ENCODE results near the gene EPB41L4B.
A peak's percentile ranks its signal among the peaks of the same experiment; 100 is the strongest.
"Not testable (repeated sequence)": the region's sequence is repeated elsewhere in the genome, so short reads cannot be mapped to it uniquely, and the experiment has no call there.

The EPB41L4B gene

DNA sequence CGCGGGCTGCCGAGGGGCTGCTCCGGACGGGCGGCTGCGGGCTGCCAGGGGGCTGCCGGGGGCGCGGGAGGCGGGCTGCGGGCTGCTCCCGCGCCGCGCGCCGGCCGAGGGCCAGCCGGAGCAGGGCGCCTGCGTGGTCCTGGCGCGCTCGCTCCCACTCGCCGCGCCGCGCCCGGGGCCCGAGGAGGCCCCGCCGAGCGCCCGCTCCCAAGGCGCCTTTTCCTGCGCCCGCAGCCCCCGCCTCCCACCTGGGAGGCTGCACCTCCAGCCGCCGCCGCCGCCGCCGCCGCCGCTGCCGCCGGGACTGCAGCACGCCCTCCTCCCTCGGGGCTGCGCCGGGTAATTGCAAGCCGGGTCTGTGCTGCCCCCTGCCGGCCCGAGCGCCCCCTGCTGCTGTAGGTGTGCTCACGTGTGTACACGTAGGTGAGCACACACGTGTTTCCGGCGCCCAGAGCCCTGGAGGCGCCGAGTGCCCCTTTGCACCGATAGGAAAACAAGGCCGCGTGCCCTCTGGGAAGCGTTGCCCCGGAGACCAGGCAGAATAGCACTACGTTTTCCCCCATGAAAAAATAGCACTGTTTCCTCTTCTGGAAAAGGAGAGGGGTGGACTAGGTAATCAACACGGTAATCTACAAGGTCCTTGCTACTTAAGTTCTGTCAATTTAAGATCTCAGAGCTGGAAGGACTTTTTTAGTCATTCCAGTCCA is at the start of gene EPB41L4B:
Gene EPB41L4B, minus strand, starts transcription at position 318 of the 707 bp plus-strand sequence. CDS start 613 bp downstream, outside the sequence.
- peak within 1 kb of the TSS; percentile 71 for H3K27ac ChIP-seq
- no peak for DNase-seq (ENCODE audit: low read depth, low spot score)

DNA sequence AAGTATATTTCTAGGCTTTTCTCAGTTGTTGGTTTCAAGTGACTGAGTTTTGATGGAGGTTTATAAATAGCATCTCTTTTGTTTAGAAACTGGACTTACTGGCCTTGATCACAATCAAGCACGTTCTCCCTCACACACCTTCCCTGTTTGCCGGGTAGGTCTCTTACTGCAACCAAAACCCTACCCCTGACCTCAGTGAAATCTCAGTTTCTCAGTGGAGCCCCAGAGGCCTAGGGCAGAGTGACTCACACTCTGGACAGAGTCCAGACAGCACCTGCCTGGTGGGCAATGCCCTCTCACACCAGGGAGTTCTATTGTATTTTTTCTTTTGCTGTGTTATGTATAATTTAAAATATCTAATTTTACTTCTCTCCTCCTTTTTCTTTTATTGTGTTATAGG is 48.4 kb upstream of the EPB41L4B start:
- no peak for DNase-seq (ENCODE audit: low read depth, low spot score)
- no peak overlapping the region for H3K27ac ChIP-seq

DNA sequence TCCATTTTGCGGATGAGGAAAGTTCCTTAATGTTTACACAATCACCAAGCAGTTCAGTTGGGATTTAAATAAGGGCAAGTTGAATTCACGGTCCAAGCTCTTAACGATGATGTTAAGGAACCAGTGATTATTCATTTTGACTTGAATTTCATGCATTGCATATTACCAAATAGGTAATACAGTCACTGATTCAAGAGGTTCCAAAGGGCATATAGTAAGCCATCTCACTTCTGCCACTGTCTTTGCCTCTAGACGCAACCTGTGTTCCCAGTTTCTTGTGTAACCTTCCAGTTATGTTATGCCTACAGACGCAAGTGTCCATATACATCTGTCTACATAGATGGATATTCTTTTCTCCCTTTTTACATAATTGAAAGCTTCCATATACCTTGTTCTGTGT is 39.9 kb upstream of the EPB41L4B start:
- DNase-seq (ENCODE audit: low read depth, low spot score): no peak
- no peak overlapping the region for H3K27ac ChIP-seq

DNA sequence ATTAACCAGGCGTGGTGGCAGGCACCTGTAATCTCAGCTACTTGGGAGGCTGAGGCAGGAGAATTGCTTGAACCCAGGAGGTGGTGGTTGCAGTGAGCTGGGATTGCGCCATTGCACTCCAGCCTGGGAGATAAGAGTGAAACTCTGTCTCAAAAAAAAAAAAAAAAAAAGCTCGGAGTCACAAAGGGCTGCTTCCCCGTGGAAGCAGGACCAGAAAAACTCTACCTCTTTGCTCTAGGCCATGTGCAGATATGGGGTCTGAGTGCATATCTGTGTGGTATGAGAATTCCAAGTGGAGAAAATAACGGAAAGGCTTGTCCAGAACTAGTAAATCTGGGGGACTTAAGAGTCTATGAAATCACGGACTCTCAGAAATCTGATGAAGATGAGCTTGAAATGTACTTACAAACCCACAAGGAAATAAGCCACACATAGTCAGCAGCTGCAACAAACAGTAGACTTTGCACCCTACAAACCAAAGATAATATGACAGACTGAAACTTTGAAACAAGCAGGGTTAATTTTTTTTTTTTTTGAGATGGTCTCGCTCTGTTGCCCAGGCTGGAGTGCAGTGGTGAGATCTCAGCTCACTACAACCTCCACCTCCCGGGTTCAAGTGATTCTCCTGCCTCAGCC is 38.2 kb upstream of the EPB41L4B start:
- not testable (repeated sequence) for DNase-seq (ENCODE audit: low read depth, low spot score); H3K27ac ChIP-seq

DNA sequence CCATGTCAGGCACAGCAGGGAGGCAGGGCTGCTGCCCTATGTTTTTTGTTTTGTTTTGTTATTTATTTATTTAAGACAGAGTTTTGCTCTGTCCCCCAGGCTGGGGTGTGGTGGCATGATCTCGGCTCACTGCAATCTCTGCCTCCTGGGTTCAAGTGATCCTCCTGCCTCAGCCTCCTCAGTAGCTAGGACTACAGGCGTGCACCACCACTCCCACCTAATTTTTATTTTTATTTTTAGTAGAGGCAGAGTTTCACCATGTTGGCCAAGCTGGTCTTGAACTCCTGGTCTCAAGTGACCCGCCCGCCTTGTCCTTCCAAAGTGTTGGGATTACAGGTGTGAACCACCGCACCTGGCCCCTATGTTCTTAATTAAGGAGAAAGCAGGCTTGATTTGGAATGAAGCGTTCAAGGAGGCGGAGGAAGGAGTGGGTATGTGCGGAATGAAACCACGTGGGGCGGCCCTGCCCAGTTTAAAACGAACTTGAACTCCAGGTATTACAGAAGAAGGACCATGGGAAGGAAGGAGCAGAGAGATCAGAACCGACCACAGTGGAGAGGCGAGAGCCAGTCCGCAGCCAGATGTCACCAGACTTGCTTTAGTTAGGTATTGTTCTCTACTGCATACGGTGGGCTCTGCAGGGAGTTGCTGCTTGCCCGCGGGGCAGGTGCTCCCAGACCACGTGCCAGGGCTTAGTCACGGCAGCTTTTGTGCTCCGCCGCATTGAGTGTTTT is 34.9 kb upstream of the EPB41L4B start:
- no peak for DNase-seq (ENCODE audit: low read depth, low spot score)
- H3K27ac ChIP-seq: no peak overlapping the region

DNA sequence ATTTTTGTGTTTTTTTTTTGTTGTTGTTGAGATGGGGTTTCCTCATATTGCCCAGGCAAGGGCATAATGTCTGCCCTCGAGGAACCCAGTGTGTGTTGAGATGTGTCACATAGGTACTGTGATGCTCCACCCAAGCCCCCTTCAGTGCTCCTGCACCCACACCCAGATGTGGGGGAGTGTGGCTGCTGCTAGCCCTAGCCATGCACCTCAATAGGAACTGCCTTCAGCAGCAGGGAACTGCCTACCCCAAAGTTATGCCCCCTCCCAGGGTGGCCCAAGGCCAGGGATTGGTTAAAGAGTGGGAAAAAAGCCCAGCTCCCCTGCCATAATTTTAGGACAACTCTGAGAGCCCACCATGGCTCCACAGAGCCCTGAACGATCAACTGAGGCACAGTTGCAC is 33.3 kb upstream of the EPB41L4B start:
- DNase-seq (ENCODE audit: low read depth, low spot score): no peak

DNA sequence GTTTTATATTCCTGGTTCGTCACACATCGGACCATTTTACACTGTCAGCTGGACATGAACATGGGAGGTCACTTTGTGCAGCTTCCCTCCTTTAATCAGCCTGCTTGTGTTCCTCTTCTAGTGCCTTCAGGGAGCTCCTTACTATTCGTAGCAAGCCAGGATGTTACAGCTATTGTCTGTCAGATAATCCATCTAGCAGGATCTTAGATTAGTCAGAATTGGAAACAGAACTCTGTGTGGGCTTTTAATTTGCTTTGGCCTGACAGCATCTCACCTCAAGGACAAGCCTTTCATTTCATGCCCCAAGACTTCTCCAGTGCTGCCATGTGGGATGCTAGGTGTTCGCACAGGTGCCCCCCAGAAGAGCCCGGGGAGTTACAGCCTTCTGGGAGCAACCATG is 30.2 kb upstream of the EPB41L4B start:
- no peak overlapping the region for H3K27ac ChIP-seq
- DNase-seq (ENCODE audit: low read depth, low spot score): no peak

More for the DNA sequence above, 33.3 kb upstream of the EPB41L4B start:
- H3K27ac ChIP-seq: no peak overlapping the region

DNA sequence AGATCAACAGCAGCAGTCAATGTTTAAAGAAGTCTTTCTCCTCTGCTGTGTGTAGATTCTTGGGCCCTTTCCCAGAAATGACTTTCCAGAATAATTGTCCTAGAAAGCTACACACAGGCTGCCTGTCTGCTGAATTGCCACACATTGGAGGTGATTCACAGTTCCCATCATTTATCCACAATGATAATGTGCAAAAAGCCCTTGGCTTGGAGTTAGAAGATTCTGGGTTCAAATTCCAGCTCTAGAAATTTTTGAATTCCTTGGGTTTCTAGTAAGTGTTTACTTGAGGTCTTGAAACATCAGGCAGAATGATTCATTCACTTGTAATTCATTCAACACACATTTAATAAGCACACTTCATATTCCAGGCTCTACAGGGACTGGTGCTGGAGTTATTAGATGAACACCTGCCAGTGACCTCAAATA is 28.6 kb upstream of the EPB41L4B start:
- DNase-seq (ENCODE audit: low read depth, low spot score): no peak
- H3K27ac ChIP-seq: peak overlapping the region; percentile 16

DNA sequence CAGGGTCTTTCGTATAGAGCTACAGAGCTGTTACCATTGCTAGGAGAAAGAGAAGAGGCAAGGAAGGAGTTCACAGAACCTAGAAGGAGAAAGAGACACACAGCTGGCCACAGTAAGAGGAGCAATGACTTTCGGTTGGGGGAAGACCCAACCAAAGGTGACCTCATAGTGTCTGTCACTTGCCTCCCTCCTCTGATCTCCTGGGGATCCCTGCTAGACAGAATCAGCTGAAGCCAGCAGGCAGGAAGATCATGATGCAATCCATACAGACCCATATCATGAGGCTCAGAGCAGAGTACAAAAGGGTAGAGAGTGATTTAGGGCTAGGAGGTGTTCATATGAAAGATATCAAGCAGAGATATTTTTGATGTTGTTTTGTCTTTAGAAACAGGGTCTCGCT is 26.0 kb upstream of the EPB41L4B start:
- no peak for DNase-seq (ENCODE audit: low read depth, low spot score)
- no peak overlapping the region for H3K27ac ChIP-seq

DNA sequence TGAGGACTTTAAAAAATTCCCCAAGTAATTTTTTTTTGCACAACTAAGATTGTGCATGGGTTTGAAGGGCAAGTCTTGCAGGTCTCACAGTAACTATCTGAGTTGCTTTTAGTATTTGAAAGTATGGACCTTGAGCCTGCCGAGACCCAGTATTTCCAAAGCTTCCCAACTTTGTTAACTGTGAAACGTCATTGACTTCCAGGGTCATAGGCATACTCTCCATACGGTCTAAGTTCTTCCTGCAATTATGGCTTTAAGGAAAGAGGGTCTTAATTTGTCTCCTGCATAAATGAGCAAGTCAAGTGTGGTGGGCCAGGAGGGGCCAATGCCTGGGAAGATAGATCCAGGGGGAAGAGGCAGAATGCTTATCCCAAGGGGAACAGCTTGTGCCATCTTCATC is 24.0 kb upstream of the EPB41L4B start:
- no peak for DNase-seq (ENCODE audit: low read depth, low spot score)
- H3K27ac ChIP-seq: peak overlapping the region; percentile 93

DNA sequence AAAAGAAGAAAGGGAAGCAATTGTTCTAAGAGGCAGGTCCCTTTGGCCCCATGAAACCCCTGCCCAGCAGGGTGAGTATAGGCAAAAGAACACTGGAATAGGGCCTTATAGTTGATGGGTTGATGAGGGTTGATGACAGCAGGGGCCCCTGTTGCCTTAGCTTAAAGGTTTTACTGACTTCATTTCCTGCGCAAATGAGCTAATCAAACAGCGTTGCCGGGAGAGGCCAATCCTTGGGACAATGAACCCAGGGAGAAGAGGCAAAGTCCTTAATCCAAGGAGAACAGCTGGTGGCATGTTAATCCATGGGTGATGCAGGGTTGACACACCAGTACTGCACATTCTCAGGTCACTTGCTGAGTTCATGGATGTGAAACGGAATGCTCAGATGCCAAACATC is 22.0 kb upstream of the EPB41L4B start:
- H3K27ac ChIP-seq: no peak overlapping the region
- DNase-seq (ENCODE audit: low read depth, low spot score): no peak

DNA sequence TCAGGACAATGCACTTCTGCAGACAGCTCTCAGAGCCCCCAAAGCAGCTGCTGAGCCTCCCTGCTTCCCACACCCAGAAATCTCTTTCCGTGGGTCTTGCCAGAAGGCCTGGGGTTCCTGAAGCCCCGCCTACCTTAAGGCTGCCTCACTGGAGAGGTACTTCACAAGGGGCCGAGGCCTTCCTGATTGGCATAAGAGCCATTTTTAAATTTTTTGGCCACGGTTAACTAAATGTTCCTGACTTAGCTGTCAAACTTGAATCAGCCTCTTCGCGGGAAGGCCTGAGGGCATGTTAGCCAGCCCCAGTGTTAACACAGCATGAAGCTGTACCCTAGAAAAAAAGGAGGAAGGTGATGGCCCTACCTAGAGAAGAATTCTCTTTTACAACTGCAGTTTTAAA is 20.7 kb upstream of the EPB41L4B start:
- no peak overlapping the region for H3K27ac ChIP-seq
- DNase-seq (ENCODE audit: low read depth, low spot score): no peak

DNA sequence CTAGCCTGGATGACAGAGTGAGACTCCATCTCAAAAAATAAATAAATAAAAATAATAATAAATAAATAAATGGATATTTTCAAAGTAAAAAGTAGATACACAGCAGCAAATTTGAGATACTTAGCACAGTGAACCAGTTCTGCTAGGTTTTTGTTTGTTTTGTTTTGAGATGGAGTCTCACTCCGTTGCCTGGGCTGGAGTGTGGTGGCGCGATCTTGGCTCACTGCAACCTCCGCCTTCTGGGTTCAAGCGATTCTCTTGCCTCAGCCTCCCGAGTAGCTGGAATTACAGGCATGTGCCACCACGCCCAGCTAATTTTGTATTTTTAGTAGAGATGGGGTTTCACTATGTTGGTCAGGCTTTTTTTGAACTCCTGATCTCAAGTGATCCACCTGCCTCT is 20.1 kb upstream of the EPB41L4B start:
- DNase-seq (ENCODE audit: low read depth, low spot score); H3K27ac ChIP-seq: not testable (repeated sequence)

DNA sequence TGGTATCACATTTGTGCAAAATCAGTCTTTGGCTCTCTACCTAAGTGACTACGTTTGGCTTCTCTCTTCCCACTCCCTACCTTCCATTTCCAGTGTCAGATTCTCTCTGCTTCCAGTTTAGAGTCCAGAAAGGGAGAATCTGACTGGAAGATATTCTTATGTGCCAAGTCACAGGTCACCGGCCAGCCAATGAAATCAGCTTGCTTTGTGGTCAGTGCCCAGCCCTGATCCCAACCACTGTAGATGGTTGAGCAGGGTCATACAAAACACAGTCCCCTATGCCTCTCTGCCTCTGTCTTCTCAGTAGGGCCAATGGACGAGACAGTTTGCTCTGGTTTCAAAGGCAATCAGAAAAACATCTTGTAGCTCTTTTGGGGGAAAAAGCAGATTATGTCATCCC is 15.6 kb upstream of the EPB41L4B start:
- no peak overlapping the region for H3K27ac ChIP-seq
- no peak for DNase-seq (ENCODE audit: low read depth, low spot score)

DNA sequence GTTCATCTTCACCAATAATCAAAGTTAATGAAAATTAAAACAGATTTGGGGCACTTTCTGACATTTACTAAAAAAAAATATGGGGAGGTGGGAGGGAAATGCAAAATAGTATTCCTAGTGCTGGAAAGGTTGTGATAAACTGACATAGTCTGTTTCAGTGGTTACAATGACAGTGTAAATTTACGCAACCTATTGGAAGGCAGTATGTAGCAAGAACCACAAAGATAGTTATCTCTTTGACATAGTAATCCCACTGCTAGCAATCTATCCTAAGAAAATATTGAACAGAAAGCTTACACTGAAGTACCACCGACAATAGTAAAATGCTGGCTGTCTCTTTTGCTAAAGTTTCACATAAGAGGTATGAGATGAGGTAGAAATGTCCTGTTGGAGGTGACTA is 15.1 kb upstream of the EPB41L4B start:
- H3K27ac ChIP-seq: no peak overlapping the region
- no peak for DNase-seq (ENCODE audit: low read depth, low spot score)

DNA sequence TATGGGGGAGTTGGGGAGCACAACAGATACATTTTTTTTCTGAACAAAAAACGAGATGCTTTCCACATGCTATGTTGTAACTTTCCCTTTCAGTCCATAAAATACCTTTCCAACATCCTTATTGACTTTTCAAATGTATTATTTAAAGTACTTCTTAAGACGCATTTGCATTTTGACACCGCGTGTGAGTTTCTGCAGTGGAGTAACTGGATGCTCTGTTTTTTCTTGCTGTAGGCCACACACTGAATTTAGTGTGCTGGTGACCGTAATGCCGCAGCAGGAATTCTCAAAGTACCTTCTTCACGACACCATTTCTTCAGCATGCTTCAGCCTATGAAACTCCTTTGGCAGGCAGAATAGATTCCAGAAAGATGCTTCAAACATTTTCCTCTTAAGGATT is 14.3 kb upstream of the EPB41L4B start:
- no peak for DNase-seq (ENCODE audit: low read depth, low spot score)

DNA sequence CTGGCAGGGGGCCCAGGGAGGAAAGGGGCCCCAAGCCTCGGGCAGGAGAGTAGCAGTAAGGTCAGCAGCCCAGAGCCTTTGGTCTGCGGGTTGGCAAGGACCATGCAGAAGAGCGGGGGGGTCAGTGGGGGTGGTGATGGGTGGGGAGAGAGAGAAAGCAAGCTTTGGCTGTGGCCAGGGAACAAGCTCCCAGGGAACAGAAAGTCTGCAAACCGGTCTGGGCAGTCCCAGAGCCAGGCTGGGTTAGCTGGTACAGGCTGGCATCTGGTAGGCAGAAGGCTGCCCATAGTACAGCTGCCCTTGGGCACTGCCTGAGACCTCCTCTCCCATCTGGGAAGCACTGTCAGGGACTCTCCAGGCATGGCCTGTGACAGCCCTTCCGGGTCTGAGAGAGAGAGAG is 10.5 kb upstream of the EPB41L4B start:
- DNase-seq (ENCODE audit: low read depth, low spot score): peak; percentile 87
- peak overlapping the region; percentile 97 for H3K27ac ChIP-seq

More for the DNA sequence above, 14.3 kb upstream of the EPB41L4B start:
- no peak overlapping the region for H3K27ac ChIP-seq

DNA sequence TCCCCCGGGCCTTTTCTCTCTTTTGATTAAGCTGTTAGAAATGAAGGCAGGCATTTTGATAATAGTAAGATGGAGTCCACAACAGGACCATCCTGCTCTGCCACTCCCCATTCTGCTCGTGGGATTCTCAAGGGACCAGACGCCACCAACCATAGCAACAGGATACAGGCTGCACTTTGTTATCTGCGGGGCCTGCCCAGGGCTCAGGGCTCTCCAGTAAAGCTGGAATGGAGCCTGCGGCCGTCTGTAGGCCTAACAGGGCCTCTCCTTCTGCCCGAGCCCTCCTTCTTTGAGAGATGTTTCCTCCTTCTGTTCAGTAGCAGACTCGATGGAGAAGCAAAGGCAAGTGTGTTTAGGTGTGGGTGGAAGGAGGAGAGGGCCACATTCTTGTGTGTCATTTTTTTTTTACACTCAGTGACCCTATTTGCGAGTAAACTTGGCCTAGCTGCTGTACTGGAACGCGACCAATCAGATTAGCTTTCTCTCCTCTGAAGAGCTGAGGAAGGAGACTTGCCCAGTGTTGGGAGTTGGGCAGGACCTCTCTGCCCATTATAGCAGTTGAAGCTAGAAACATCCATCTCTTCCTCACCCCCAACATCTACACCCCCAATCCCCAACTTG is 8.9 kb upstream of the EPB41L4B start:
- H3K27ac ChIP-seq: peak overlapping the region; percentile 97
- DNase-seq (ENCODE audit: low read depth, low spot score): no peak

DNA sequence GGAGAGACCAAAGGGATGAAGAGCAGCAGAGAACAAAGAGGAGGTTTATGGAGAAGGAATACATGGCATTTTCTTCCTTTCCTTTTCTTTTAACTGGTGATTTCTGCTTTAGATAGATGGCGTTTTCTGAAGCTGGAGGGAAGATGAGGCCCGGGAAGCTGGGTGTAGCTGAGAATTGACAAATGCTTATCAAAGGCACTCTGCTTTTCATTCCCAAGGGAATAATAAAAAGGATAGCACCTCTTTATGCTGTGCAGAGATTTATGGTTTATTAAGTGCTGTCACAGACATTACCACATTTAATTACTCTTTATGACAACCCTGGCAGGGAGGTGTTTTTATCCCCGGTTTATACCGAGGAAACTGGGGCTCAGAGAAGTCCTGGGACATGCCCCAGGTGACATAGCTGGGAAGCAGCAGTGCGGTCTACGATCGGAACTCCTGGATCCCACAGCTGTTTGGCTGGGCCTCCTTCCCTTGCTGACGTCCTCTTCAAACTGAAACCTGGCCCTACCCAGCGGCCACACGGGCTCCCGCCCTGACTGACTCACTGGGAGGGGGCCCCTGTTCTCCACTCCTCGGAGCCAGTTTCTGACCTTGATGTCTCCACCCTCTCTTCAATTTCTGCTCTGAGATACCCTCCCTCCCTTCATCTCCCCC is 8.2 kb upstream of the EPB41L4B start:
- peak; percentile 96 for DNase-seq (ENCODE audit: low read depth, low spot score)
- peak overlapping the region; percentile 97 for H3K27ac ChIP-seq

DNA sequence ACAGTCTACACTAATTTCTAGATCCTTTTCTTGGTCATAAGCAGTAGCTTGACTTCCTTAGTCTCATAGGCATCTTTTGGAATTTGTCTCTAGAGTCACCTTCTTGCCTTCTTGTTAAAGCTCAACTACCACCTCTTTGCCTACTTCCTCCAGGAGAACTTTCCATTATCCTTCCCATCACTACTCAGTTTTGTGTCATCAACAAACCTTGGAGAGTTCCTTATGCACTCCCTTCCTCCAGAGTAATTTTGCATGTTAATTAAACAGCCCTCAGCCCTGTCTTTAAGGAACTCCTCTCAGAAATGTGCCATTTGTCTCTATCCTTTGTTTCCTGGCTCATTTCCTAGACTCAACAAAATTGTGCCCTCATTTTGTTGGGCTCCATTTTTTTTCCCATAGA is 4.2 kb upstream of the EPB41L4B start:
- H3K27ac ChIP-seq: no peak overlapping the region
- no peak for DNase-seq (ENCODE audit: low read depth, low spot score)

Data from epithelial cell of prostate (primary cell).